HCT116 (cell line): ENCODE data around the gene ABTB2. TPM values are rescaled to one million over a fixed set of nuclear protein-coding genes. Genes with fewer than 3 reads are reported as not detected.

Source experiments
- ATAC-seq: fragments of 200-7000 bp; cut with Tn5 transposase; 2 replicates; pipeline ENCODE4 v1.9.1; 2020; ENCODE audit warnings: mild to moderate bottlenecking, moderate library complexity
- BruUV-seq: library from RNA; stranded (reverse); fragments of 400-500 nt; replicated peaks from 2 replicates; lab custom pipeline; 2021; lab: Mats Ljungman, UMichigan
- CTCF ChIA-PET: fragments of 300-600 bp; sonication (Branson Sonifier 250); formaldehyde crosslinking; loops from one replicate; lab custom pipeline; 2021; ENCODE audit warnings: antibody characterized with exemption; lab: Charles Lee
- POLR2A ChIA-PET: fragments of 300-600, 350-600 bp; sonication (Branson Sonifier 250); formaldehyde crosslinking; loops from one replicate; lab custom pipeline; 2021; ENCODE audit warnings: antibody characterized with exemption; lab: Charles Lee
- RAD21 ChIA-PET, 2 experiments: fragments of 300-600 bp; sonication (Branson Sonifier 250); formaldehyde crosslinking; loops; one replicate each; lab custom pipeline; 2023; ENCODE audit warnings: low total read pairs in 2 of 2; ENCODE audit not compliant: uncharacterized antibody in 2 of 2, unreplicated experiment in 2 of 2, low non-redundant PET in 1 of 2; lab: Charles Lee
- DNase-seq: peaks from one replicate; pipeline ENCODE4 v3.0.0-alpha.2; 2010; ENCODE audit warnings: low read depth, low spot score
- H2AFZ ChIP-seq: fragments of 200-600 bp; shearing (Covaris generic), sonication (generic); 2 replicates; pipeline ENCODE4 v1.6.1; 2017; ENCODE audit warnings: low read depth, mixed run types, mixed read lengths, antibody characterized with exemption, low read length; ENCODE audit not compliant: poor library complexity, severe bottlenecking
- H3K27ac ChIP-seq: 2 replicates; pipeline ENCODE4 v1.5.1; 2012; ENCODE audit warnings: low read depth, low read length
- H3K27me3 ChIP-seq: fragments of 200-600 bp; sonication (generic); 2 replicates; pipeline ENCODE4 v1.6.1; 2016; ENCODE audit warnings: mixed run types, low read length, mixed read lengths; ENCODE audit not compliant: insufficient read depth
- H3K36me3 ChIP-seq, 2 experiments: fragments of 200-500 bp in 1 of 2; fragments of 200-600 bp in 1 of 2; sonication (Bioruptor generic) in 1 of 2; sonication (generic) in 1 of 2; 2 replicates each; pipeline versions ENCODE4 v1.5.1 to v1.6.1; 2014 to 2016; ENCODE audit warnings: low read length in 2 of 2, inconsistent platforms in 1 of 2, mixed read lengths in 1 of 2, mixed run types in 1 of 2; ENCODE audit not compliant: insufficient read depth in 2 of 2, control insufficient read depth in 1 of 2
- H3K4me1 ChIP-seq, 2 experiments: fragments of 200-600 bp in 1 of 2; sonication (generic) in 1 of 2; 2 replicates each; pipeline versions ENCODE4 v1.5.1 to v1.6.1; 2012 to 2017; ENCODE audit warnings: low read length in 2 of 2, inconsistent platforms in 1 of 2, mild to moderate bottlenecking in 1 of 2, mixed read lengths in 1 of 2, mixed run types in 1 of 2, moderate library complexity in 1 of 2; ENCODE audit not compliant: insufficient read depth in 2 of 2, control insufficient read depth in 1 of 2
- H3K4me2 ChIP-seq: fragments of 200-600 bp; sonication (generic); 2 replicates; pipeline ENCODE4 v1.6.1; 2017; ENCODE audit warnings: mixed run types, low read length, mixed read lengths
- H3K4me3 ChIP-seq, 2 experiments: fragments of 200-600 bp in 1 of 2; sonication (generic) in 1 of 2; replicated peaks in 1 of 2; 2 replicates each; pipeline ENCODE4 v1.5.1; 2011 to 2016; ENCODE audit warnings: low read length in 2 of 2, control low read depth in 1 of 2, low read depth in 1 of 2, mild to moderate bottlenecking in 1 of 2, mixed read lengths in 1 of 2, mixed run types in 1 of 2
- H3K79me2 ChIP-seq: fragments of 200-600 bp; sonication (generic); 2 replicates; pipeline ENCODE4 v1.6.1; 2017; ENCODE audit warnings: mild to moderate bottlenecking, mixed run types, low read length, moderate library complexity, mixed read lengths; ENCODE audit not compliant: insufficient read depth
- H3K9ac ChIP-seq: fragments of 200-600 bp; sonication (generic); 2 replicates; pipeline ENCODE4 v1.6.1; 2016; ENCODE audit warnings: low read length, mixed read lengths
- H3K9me2 ChIP-seq: fragments of 200-600 bp; sonication (generic), shearing (Covaris generic); 2 replicates; pipeline ENCODE4 v1.6.1; 2017; ENCODE audit warnings: mixed run types, mild to moderate bottlenecking, moderate library complexity; ENCODE audit not compliant: insufficient read depth
- H3K9me3 ChIP-seq, 2 experiments: fragments of 200-500 bp in 1 of 2; fragments of 200-600 bp in 1 of 2; sonication (Bioruptor generic) in 1 of 2; sonication (generic) in 1 of 2; 2 replicates each; pipeline ENCODE4 v1.6.1; 2014 to 2017; ENCODE audit warnings: low read length in 2 of 2, mixed read lengths in 2 of 2, inconsistent platforms in 1 of 2, low read depth in 1 of 2, mild to moderate bottlenecking in 1 of 2, mixed run types in 1 of 2, moderate library complexity in 1 of 2; ENCODE audit not compliant: control insufficient read depth in 1 of 2, insufficient read depth in 1 of 2
- H4K20me1 ChIP-seq: fragments of 200-600 bp; sonication (generic), shearing (Covaris generic); 2 replicates; pipeline ENCODE4 v1.6.1; 2017; ENCODE audit warnings: mixed run types, mild to moderate bottlenecking, moderate library complexity; ENCODE audit not compliant: insufficient read depth
- POLR2A ChIP-seq: IDR thresholded peaks from 2 replicates; pipeline ENCODE4 v1.7.0; 2011; ENCODE audit warnings: borderline replicate concordance; ENCODE audit not compliant: insufficient read depth, insufficient read length; ENCODE audit errors: extremely low read depth
- RAD21 ChIP-seq: IDR thresholded peaks from 2 replicates; pipeline ENCODE4 v1.6.1; 2012; ENCODE audit warnings: low read depth, mild to moderate bottlenecking
- REST ChIP-seq: IDR thresholded peaks from 2 replicates; pipeline ENCODE4 v1.6.1; 2012; ENCODE audit warnings: low read depth
- YY1 ChIP-seq: IDR thresholded peaks from 2 replicates; pipeline ENCODE4 v1.6.1; 2011; ENCODE audit warnings: low read length, low read depth, moderate library complexity, mild to moderate bottlenecking; ENCODE audit not compliant: insufficient replicate concordance; ENCODE audit errors: extremely low read depth
- ZNF274 ChIP-seq: fragments of 200-500 bp; sonication (Bioruptor generic); IDR thresholded peaks from 2 replicates; pipeline ENCODE4 v1.6.1; 2014; ENCODE audit warnings: mild to moderate bottlenecking, low read depth, low read length, inconsistent platforms
- intact Hi-C: fragments of 100-400 bp; cut with micrococcal nuclease; formaldehyde crosslinking; loops from 2 replicates; pipeline ENCODE4 v1.10.0; 2022
- total RNA-seq: library from RNA; stranded (reverse); gene quantifications from one replicate; pipeline ENCODE4 v1.2.1, GENCODE V29; 2021; ENCODE audit not compliant: unreplicated experiment
- TF ChIP-seq, protein P1 (sequence below), 3 experiments: fragments of 200-600 bp in 1 of 3; sonication (generic) in 1 of 3; IDR thresholded peaks in 2 of 3; conservative IDR thresholded peaks in 1 of 3; 2 replicates each; pipeline ENCODE4 v1.5.1; 2012 to 2017; ENCODE audit warnings: low read depth in 2 of 3, low read length in 2 of 3, antibody characterized with exemption in 1 of 3, borderline replicate concordance in 1 of 3, control low read depth in 1 of 3, mild to moderate bottlenecking in 1 of 3, mixed read lengths in 1 of 3, mixed run types in 1 of 3, moderate library complexity in 1 of 3; ENCODE audit not compliant: insufficient read depth in 1 of 3

ABTB2 gene
- total RNA-seq, 1 experiment from 2014 or later: 6.8 TPM

GRCh38 chr11:34324466-34324865, 33.3 kb downstream of the ABTB2 start:
- no peaks in the 10 kb centered on the region for H3K36me3 ChIP-seq
- H4K20me1 ChIP-seq: no peaks in the 10 kb centered on the region
- no peaks in the 10 kb centered on the region for H3K9me3 ChIP-seq
- DNase-seq (no peak), ATAC-seq (no peak)
- TF ChIP-seq REST (no peak), YY1 (no peak), RAD21 (no peak), POLR2A (no peak), ZNF274 (no peak)
- TF ChIP-seq, protein P1, sequence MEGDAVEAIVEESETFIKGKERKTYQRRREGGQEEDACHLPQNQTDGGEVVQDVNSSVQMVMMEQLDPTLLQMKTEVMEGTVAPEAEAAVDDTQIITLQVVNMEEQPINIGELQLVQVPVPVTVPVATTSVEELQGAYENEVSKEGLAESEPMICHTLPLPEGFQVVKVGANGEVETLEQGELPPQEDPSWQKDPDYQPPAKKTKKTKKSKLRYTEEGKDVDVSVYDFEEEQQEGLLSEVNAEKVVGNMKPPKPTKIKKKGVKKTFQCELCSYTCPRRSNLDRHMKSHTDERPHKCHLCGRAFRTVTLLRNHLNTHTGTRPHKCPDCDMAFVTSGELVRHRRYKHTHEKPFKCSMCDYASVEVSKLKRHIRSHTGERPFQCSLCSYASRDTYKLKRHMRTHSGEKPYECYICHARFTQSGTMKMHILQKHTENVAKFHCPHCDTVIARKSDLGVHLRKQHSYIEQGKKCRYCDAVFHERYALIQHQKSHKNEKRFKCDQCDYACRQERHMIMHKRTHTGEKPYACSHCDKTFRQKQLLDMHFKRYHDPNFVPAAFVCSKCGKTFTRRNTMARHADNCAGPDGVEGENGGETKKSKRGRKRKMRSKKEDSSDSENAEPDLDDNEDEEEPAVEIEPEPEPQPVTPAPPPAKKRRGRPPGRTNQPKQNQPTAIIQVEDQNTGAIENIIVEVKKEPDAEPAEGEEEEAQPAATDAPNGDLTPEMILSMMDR (IDR thresholded peaks at IDR 0.05 in 2 of 3, conservative IDR thresholded peaks at IDR 0.05 in 1 of 3; ENCODE audit: borderline replicate concordance in 1 of 3, insufficient read depth in 1 of 3, low read depth in 2 of 3, low read length in 2 of 3): no peak
- RAD21 ChIA-PET: no interaction called here
- H3K9me2 ChIP-seq: no peaks in the 10 kb centered on the region
- no peak overlapping the region for H3K9ac ChIP-seq
- no peaks in the 10 kb centered on the region for H3K79me2 ChIP-seq
- no peaks in the 10 kb centered on the region for H3K27me3 ChIP-seq
- POLR2A ChIA-PET: no interaction called here
- peaks cover 0 to 4% of the 10 kb centered on the region in 2 experiments; a peak in 1 of 4 replicates for H3K4me1 ChIP-seq
- no peak overlapping the region for H2AFZ ChIP-seq
- H3K27ac ChIP-seq: no peak overlapping the region
- no TSS peak for BruUV-seq
- intact Hi-C loops: no loop called here
- H3K4me2 ChIP-seq: no peak overlapping the region
- no peak overlapping the region for H3K4me3 ChIP-seq
- CTCF ChIA-PET: no interaction called here
